GM23338 (cell line): ENCODE results near the gene DGKD.

ENCODE experiments used
- CREB1 ChIP-seq: fragments of 250-450 bp; sonication (Bioruptor Pico); IDR thresholded peaks from 2 replicates; pipeline ENCODE4 v1.5.0; 2020; ENCODE audit warnings: low read depth, mild to moderate bottlenecking, moderate library complexity
- CTCF ChIP-seq, 2 experiments: fragments of 200-600 bp in 1 of 2; sonication (generic) in 1 of 2; conservative IDR thresholded peaks; 2 replicates each; pipeline versions ENCODE4 v1.5.1 to v1.6.1; 2016 to 2017; ENCODE audit warnings: antibody characterized with exemption in 2 of 2, low read depth in 2 of 2, mild to moderate bottlenecking in 2 of 2, moderate library complexity in 1 of 2
- ETS1 ChIP-seq: IDR thresholded peaks from 2 replicates; pipeline ENCODE4 v1.6.1; 2016; ENCODE audit warnings: antibody characterized with exemption
- EZH2 ChIP-seq: fragments of 200-600 bp; sonication (generic); IDR thresholded peaks from one replicate; pipeline ENCODE4 v1.8.0; 2017; ENCODE audit warnings: antibody characterized with exemption, mild to moderate bottlenecking, low read depth; ENCODE audit not compliant: unreplicated experiment
- EZH2phosphoT487 ChIP-seq: fragments of 200-600 bp; sonication (generic); IDR thresholded peaks from one replicate; pipeline ENCODE4 v1.8.1; 2018; ENCODE audit warnings: antibody characterized with exemption; ENCODE audit not compliant: unreplicated experiment
- JUNB ChIP-seq: IDR thresholded peaks from one replicate; pipeline ENCODE4 v1.6.1; 2016; ENCODE audit warnings: antibody characterized with exemption; ENCODE audit not compliant: unreplicated experiment
- POLR2AphosphoS5 ChIP-seq: IDR thresholded peaks from 2 replicates; pipeline ENCODE4 v1.6.1; 2016; ENCODE audit warnings: antibody characterized with exemption, low read depth
- REST ChIP-seq: IDR thresholded peaks from one replicate; pipeline ENCODE4 v1.6.1; 2018; ENCODE audit warnings: antibody characterized with exemption; ENCODE audit not compliant: unreplicated experiment
- ZNF114 ChIP-seq: fragments of 250-450 bp; sonication (Bioruptor Pico); IDR thresholded peaks from 2 replicates; pipeline ENCODE4 v1.5.0; 2020; ENCODE audit warnings: mild to moderate bottlenecking, moderate library complexity
- ZNF462 ChIP-seq: fragments of 250-450 bp; sonication (Bioruptor Pico); IDR thresholded peaks from 2 replicates; pipeline ENCODE4 v1.5.0; 2020; ENCODE audit warnings: mild to moderate bottlenecking, moderate library complexity

GRCh38 chr2:233362742-233363141 lies 8.4 kb downstream of the DGKD start:
- no peak for TF ChIP-seq CTCF (conservative IDR thresholded peaks at IDR 0.05; ENCODE audit: low read depth in 2 of 2)
- TF ChIP-seq CREB1 = no peak
- no peak for TF ChIP-seq EZH2
- no peak for TF ChIP-seq ETS1
- TF ChIP-seq POLR2AphosphoS5 = no peak
- TF ChIP-seq ZNF114 (CRISPR knock-in tag) = no peak
- TF ChIP-seq EZH2phosphoT487 = no peak
- TF ChIP-seq REST = no peak
- TF ChIP-seq ZNF462 = no peak
- TF ChIP-seq JUNB = no peak
